Measurements from ENCODE around the gene LIPT2.

The LIPT2 gene

DNA sequence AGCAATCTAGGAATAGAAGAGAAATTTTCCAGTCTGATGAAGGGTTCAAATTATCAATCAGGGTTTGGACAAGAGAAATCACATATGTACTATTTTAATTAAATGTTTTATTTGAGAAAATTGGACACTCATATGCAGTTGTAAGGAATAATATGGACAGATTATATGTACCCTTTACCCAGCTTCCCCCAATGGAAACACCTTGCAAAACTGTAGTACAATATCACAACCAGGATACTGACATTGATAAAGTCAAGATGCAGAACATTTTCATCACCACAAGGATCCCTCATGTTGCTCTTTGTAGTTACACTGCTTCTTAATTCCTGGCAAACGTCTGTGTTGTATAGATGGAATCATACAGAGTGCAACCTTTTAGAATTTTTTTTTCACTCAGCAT, 1.4 kb upstream of the LIPT2 start:
- no peak for DNase-seq (ENCODE audit: low read depth)

DNA sequence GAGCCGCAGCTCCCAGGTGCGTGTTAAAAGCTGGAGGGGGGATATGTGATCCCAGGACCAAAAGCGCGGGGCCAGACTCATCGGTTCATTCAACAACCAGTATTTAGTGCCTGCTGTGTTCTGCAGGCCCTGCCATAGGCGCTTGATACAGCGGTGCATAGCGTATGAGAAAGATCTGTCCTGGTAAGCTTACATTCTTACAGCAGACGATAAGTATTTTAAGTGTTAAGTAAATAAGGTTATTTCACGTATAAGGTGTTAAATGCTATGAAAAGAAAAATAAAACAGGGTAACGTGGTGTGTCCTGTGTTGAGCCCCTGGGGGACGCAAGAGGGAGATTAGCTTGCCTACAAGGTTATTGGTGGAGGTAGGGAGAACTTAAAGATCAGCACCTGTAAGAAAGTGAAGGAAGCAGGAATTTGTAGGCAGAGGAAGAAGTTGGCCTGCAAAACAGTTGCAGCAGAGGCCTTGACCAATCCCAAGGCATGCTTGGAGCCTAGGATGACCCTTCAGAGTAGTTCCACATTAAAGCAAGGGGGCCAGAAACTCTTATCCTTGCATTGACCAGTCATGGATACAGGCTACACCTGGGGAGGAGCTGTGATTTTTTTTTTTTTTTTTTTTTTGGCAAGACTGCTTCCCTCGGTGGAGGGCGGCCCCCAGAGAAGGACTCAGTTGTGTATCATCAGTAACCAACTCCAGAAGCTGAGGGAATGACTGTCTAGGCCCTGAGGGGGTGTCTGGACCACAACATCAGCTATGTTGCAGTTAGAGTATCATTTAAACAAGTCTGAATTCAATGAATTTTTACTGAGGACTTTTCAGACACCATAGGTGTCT, 487 bp upstream of the LIPT2 start:
- DNase-seq (ENCODE audit: low read depth) = no peak

DNA sequence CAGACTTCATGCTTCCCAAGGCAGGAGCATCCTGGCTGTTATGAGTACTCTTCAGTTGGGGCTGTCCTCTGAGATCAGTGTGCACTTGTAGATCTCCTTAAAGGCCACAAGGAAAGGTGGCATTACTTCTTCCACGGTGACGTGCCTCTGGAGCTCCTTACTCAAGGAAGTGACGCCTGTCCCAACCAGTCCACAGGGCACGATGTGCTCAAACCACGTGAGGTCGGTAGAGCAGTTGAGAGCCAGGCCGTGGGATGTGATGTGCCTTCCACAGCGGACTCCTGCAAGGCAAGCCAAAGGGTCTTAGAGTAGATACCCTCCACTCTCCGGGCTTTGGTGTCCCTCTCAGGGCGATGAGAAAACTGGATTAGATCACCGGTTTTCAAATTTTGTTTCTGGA, 1.4 kb downstream of the LIPT2 start:
- no peak for DNase-seq (ENCODE audit: low read depth)

DNA sequence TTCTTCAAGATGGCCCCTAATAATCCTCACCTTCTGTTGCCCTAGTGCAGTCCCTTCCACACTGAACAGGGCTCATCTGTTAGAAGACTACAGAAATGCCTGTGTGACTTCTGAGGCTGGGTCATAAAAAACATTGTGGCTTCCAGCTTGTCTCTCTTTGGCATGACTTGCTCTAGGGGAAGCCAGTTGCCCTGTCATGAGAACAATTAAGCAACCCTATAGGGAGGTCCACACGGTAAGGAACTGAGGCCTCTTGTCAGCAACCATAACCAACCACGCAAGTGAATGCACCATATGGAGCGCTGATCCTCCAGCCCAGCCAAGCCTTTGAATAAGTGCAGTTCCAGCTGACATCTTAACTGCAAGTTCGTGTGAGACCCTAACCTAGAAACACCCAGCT, 2.6 kb downstream of the LIPT2 start:
- no peak for DNase-seq (ENCODE audit: low read depth)

DNA sequence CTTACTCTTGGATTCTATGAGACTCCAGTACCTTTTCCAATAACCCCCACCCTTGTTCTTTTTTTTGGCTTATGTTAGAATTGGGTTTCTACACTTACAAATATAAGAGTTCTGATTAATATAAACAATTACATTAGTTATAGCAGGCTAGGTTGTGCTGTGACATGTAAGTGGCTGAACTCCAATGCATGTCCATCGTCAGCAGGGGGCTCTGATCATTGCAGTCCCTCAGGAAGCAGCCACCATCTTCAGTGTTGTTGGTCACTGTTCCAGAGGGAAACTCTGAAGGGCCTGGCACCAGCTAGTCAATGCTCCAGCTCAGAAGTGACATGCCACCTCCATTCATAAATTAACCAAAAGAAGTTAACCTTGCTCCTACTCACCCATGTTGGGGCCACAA, 5.6 kb downstream of the LIPT2 start:
- no peak for DNase-seq (ENCODE audit: low read depth)

DNA sequence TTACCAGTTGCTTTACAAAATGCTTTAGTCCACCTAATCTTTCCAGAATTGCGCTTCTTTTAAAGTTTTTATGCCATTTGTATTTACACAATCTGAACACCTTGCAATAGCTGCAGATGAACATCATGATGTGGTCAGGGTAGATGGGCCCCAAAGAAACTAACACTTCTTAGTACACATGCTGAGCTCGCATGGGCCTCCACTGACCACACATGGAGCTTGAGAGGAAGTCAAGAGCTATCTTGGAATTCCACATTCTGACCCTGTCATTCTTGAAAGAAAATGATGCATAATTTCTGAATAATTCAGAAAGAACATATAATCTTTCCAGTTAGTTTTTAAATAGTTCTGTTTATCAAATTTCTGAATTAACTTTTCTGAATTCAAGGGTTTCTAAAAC, 7.7 kb downstream of the LIPT2 start:
- no peak for DNase-seq (ENCODE audit: low read depth)

DNA sequence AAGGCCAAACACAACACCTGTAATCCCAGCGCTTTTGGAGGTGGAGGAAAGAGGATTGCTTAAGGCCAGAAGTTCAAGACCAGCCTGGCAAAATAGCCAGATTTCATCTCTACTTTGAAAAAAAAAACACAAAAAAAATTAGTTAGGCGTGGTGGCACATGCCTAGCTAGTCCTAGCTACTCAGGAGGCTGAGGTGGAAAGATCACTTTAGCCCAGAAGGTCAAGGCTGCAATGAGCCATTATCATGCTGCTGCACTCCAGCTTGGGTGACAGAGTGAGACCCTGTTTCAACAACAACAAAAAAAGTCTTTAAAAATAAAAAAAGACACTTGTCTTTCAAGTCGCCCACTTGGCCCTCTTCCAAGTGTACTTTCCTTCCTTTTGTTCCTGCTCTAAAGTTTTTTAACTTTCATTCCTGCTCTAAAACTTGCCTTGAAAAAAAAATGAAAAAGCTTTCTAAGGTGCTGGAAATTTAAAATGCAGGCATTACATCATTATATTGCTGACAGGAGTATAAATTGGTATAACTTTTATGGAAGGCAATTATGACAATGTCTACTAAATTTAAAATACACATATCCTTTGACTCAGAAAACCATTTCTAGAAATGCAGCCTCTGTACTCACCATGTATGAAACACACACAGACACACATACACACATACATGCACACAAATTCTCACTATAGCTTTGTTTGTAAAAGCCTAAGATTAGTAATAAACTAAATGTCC, 12.7 kb downstream of the LIPT2 start:
- DNase-seq (ENCODE audit: low read depth) = no peak

DNA sequence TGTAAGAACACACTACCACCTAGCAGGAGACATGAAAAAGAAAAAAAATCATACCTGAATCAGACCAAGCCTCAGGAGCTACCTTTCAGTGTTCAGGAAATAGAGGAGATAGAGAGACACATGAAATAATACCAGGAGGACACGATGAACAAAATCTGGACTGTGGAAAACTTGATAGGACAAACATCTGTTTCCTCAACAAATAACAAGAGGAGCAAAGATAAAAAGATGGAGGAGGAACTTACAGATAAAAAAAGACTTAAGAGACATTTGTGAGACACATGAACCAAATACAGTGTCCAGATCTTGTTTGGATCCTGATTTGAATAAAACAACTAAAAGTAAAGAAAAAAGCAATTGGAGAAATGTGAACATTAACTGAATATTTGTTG, 13.8 kb downstream of the LIPT2 start:
- no peak for DNase-seq (ENCODE audit: low read depth)

DNA sequence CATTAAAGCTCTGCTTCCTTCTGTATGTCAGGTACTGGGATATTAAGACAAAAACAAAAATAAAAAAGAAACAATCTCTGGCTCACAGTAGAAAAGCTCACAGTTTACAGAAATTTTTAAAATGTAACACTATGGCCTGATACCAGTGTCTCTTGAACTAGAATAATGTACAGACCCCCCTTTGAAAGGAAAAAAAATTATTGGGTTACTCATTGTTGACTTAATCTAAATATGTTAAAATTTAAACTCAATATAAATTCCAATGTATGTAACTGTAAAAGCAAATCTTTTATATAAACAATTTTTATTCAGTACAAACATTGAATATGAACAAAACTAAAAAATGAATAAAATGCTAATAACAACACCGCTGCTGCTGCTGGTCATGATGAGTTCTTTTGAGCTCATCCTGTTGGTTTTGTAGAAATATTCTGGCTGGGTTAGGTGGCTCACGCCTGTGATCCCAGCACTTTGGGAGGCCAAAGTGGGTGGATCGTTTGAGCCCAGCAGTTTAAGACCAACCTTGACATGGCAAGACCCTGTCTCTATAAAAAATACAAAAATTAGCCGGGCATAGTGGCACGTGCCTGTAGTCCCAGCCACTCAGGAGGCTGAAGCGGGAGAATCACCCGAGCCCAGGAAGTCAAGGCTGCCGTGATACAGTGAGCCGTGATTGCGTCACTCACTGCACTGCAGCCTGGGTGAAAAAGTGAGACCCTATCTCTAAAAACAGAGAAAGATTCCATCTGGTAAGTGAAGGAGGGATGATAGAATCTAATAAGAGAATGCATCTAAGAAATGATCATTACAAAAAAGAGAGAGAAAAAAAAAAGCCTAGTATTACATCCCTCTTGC, 14.4 kb downstream of the LIPT2 start:
- no peak for DNase-seq (ENCODE audit: low read depth)

DNA sequence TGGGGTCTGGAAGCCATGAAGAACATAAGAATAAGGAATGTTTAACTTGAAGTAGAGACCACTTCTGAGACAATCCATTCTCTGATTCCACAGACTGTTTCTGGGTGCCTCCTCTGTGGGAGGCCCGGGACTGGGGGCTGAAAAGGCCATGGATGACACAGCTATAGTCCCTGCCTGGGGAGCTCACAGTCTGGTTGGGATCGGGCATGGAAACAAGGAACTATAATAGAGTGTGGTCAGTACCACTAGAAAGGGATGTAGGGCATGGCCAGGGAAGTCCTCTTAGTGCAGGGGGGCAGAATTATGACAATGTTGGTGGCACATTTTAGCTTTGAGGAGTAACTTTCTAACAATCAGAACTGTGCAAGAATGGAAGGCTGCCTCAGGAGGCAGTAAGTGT, 17.0 kb downstream of the LIPT2 start:
- no peak for DNase-seq (ENCODE audit: low read depth)

DNA sequence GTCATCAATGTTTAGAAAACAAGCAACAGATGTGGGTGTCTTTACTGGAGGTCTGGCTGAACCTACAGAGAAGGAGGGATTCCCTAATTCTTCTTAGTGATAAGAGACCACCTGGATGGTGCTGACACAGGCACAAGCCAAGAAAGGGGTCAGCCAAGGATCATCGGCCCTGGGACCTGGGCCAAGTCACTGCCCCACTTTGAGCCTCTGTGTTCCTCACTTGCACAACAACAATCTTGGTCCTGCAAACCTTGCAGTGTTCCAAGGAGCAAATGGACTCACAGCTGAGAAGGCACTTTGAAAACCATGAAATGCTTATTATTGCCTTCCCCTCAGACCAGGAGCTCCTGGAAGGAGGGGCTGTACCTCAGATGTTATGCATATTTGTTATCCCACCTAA, 19.2 kb downstream of the LIPT2 start:
- no peak for DNase-seq (ENCODE audit: low read depth)

DNA sequence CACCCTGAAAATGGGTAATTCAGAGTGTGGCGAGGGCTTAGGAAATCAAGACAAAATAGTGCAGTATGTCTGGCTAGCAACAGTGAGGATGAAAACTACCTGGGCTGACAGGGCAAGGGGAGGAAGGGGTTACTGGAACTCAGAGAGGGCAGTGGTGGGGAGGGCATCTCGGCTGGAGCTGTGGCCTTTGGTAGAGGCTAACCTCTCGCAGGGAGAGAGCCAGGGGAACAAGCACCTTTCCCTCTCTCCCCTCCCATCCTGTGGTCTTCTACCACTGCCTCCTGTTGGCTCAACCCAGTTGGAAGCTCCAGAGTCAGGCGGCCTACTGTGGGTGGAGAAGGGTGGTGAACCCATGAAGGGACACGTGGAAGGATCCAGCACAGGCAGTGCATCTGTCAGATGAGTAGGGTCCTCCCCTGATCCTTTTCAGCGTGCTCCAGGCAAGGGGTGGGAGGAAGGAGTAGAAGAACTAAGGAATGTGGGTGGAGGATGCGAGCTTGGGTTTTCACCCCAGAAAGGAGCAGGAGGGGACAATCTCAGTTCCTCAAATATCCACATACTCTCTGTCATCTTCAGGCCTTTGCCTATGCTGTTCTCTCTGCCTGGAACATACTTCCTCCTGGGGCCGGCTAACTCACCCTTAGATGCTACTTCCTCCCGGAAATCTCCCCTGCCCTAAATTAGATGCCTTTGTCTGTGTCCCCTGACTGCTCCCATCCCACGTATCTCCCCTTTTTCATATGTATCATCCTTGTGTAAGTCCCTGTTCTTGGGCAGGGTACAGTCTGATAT, 19.9 kb downstream of the LIPT2 start:
- no peak for DNase-seq (ENCODE audit: low read depth)

DNA sequence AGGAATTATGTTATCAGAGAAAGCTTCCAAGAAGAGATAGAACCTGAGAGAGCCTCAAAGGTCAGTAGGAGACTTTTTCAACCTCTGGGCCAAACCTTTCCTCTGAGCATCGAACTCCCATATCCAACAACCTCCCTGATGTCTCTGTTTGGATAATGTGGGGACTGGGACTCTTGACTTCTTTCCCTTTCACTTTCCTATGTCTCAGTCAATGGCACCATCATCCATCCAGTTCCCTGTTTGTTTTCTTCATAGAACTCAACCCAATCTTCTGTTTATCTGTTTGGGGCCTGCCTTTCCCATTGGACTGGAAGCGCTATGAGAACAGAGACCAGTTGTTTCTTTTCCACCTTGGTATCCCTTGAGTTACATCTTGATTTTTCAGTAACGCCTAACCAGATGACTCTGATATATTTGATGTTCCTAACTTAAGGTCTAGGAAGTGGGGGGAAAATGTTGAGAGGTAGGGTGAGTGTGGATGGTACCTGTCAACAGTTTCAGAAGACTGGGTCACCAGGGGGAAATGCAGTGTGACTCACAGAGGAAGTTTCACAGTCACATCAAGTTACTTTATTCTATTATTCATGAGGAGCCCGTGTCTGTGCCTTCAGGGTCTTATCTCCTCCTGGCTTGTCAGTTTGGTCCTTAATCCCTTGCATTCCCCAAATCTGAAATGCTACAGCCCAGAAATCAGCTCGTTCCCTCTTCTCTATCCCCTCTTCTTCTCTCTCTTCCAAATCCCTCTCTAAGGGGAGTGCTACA, 21.7 kb downstream of the LIPT2 start:
- no peak for DNase-seq (ENCODE audit: low read depth)

DNA sequence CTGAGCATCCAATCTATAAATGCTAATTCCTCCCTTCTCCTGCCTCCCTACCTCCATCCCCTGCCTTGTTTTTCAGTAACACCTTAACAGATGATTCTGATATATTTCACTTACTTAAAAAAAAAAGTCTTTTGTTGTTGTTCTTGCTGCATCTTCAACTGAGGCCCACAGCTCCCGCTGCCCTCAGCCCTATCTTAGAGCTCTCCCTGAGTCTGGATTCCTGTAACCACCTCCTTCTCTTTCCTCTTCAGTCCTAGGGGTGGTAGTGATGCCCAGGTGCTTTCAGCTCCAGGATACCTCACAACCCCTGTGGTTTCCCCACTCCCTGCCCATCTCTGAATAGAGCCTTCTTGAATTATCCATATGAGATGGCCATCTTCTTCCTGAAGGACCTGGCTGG, 22.5 kb downstream of the LIPT2 start:
- DNase-seq (ENCODE audit: low read depth) = no peak

DNA sequence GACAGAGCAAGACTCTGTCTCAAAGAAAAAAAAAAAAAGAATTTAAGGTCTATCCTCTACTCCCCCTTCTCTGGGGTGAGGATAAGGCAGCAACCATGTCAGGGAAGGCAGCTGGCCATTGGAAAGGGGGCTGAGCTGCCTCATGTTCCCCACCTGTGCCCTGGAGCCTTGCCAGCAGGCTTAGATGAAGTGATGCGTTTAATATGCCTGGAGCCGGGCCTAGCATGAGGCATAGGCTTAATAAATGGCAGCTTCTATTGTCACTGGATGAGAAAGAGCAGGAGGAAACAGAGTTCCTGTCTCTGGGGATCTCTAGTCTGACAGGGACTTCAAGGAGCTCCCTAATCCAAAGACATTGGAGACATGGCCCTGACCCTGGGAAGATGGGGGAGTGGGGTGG, 23.0 kb downstream of the LIPT2 start:
- no peak for DNase-seq (ENCODE audit: low read depth)

DNA sequence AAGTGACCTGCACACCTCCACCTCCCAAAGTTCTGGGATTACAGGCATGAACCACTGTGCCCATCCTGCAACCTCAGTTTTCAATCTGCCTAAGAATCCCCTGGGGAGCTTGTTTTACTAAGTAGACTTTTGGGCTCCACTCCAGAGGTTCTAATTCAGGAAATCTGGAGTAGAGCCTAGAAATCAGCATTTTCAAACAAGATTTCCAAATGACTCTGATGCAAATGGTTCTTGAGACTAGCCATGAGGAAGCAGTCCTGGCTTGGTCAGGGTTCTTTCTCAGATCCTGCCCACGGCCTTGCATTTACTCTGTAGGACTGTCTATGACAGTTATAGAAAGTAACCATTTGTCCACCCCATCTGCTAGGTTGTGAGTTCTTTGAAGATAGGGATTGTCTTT, 24.6 kb downstream of the LIPT2 start:
- DNase-seq (ENCODE audit: low read depth) = no peak

DNA sequence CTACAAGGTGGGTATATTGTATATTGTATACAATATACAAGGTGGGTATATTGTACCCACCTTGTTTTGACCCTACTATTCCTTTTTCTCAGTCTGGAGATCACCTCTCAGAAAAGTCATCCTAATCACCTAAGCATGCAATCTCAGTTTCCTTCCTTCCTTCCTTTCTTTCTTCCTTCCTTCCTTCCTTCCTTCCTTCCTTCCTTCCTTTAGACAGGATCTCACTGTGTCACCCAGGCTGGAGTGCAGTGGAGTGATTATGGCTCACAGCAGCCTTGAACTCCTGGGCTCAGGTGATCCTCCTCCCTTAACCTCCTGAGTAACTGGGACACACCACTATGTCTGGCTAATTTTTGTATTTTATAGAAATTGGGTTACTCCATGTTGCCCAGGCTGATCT, 25.0 kb downstream of the LIPT2 start:
- DNase-seq (ENCODE audit: low read depth) = no peak

DNA sequence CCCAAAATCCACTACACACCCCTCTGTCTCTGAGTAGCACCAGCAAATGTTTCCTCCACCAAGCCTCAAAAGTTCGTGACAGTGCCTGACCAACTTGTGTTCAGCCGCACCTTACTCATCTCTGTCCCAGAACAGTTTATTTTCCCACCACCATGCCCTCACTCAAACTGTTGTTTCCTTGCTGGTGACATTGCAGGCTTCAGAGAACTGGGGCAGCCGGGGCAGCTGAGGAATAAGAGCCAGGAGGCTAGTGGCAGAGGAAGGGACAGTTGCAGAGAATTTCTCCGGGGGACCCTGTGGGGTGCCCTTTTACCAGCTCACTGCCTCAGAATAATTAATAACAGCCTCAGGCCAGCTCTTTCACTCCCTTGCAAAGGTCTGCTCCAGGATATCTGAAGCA, 25.5 kb downstream of the LIPT2 start:
- no peak for DNase-seq (ENCODE audit: low read depth)

DNA sequence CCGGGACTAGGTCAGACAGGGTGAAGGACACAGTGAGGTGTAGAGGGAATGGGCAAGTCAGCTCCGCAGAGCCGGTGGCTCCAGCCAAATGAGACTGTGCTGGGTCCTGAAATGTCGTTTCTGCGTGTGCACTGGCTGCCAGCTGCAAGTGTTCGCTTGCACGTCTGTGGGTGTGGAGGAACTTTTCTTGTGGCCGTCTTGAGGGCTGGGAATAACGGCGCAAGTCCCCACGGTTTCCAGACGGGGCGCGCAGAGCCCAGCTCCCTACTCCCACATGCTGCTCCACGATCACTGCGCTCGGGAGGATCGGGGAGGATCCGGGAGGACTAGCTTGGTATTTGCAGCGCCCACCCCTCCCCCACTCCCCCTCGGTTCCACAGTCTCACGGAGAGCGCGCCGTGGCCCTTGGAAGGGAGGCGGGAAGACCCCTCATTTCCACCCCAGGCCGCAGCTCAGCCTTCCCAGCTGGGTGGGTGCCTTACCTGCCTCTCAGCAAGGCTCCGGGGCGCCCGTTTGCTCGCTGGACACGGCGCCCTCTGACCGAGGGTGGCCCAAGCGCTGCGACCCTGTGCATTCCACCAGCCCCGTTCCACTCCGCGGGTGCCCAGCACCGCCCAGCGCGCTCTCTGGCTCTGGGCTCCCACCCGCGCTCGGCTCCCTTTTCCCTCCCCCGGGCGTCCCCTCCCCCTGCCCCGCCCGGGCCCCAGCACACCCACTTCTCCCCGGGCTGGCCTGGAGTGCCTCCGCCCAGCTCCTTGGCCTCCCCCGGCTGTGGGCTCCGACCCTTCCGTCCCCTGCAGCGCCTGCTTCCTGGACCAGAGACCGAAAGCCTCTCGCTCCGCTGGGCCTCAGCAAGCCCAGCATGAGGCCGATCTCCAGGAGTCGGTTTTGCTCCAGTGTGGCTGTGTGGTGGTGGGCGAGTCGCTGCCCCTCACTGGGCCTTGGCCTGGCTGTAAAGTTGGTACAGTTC, 26.3 kb downstream of the LIPT2 start, which contains the start of gene KCNE3:
Gene KCNE3 (minus strand): TSS at position 634 of the 970 bp plus-strand sequence. CDS start 9,986 bp downstream, outside the sequence.
- no peak for DNase-seq (ENCODE audit: low read depth)

DNA sequence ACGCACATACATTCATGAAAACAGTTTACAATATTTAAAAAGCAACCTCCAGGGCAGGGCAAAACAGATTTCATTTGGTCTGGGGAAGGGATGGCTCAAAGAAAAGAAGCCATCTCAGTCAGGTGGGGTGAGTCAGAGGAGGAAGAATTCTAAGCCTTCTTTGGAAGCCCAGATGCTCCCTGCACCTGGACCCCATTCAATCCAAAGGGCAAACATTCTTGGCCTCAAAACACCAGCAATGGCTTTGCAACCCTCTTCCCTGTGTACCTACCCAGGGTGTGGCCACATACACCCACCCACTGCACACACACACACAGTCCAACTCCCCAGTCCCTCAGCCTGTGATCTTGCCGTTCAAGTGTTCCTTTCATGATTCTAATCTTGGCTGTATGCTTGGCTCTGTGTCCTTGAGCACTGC, 28.2 kb downstream of the LIPT2 start:
- no peak for DNase-seq (ENCODE audit: low read depth)

Measured in activated gamma-delta T cell treated with anti-CD3 and anti-CD28 coated beads, Interleukin-2, amount 50 U/mL, for 16 hours (primary cell).